ENCODE measurements around the gene PHF19.

- TF ChIP-seq, protein P1, sequence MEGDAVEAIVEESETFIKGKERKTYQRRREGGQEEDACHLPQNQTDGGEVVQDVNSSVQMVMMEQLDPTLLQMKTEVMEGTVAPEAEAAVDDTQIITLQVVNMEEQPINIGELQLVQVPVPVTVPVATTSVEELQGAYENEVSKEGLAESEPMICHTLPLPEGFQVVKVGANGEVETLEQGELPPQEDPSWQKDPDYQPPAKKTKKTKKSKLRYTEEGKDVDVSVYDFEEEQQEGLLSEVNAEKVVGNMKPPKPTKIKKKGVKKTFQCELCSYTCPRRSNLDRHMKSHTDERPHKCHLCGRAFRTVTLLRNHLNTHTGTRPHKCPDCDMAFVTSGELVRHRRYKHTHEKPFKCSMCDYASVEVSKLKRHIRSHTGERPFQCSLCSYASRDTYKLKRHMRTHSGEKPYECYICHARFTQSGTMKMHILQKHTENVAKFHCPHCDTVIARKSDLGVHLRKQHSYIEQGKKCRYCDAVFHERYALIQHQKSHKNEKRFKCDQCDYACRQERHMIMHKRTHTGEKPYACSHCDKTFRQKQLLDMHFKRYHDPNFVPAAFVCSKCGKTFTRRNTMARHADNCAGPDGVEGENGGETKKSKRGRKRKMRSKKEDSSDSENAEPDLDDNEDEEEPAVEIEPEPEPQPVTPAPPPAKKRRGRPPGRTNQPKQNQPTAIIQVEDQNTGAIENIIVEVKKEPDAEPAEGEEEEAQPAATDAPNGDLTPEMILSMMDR (IDR thresholded peaks at IDR 0.05 in 8 of 11, conservative IDR thresholded peaks at IDR 0.05 in 3 of 11) = no peak
- no peak for TF ChIP-seq POLR2A (IDR thresholded peaks at IDR 0.05)
Observed at GRCh38 chr9:120808931-120809330, 68.1 kb downstream of the PHF19 start.

Measured in spleen (tissue), 7 donors.